Endothelial cell of umbilical vein (primary cell): Measurements from ENCODE around the gene PSD2. TPM values are rescaled to one million over a fixed set of nuclear protein-coding genes. Genes with fewer than 3 reads are reported as not detected.

Experiments
- BruUV-seq: library from RNA; stranded (reverse); fragments of 400-500 nt; replicated peaks from 2 replicates; lab custom pipeline; 2021; lab: Mats Ljungman, UMichigan
- CTCF ChIA-PET: fragments of 300-600, 350-600 bp; sonication (Branson Sonifier 250); formaldehyde crosslinking; loops from one replicate; lab custom pipeline; 2021; ENCODE audit warnings: antibody characterized with exemption, inconsistent platforms; lab: Charles Lee
- POLR2A ChIA-PET: fragments of 300-600, 350-600 bp; sonication (Branson Sonifier 250); formaldehyde crosslinking; loops from one replicate; lab custom pipeline; 2021; ENCODE audit warnings: antibody characterized with exemption, inconsistent platforms; lab: Charles Lee
- DNase-seq: peaks from one replicate; pipeline ENCODE4 v3.0.0-alpha.2; 2011; ENCODE audit warnings: low read depth, low spot score
- FAIRE-seq: peaks from 2 replicates; lab custom pipeline; 2011; peaks lifted over from hg19 to GRCh38; lab: Jason Lieb, UNC
- H2AFZ ChIP-seq: 2 replicates; pipeline ENCODE4 v1.6.0; 2012; ENCODE audit warnings: low read depth, low read length, control low read depth, inconsistent platforms
- H3K27ac ChIP-seq: 2 replicates; pipeline ENCODE4 v1.5.1; 2011; ENCODE audit warnings: low read depth, mild to moderate bottlenecking, control low read depth, low read length, moderate library complexity; ENCODE audit not compliant: insufficient read depth
- H3K27me3 ChIP-seq, 2 experiments: 2 replicates each; pipeline versions ENCODE4 v1.6.0 to v1.6.1; 2011; ENCODE audit warnings: low read length in 2 of 2, mixed read lengths in 1 of 2; ENCODE audit not compliant: control insufficient read depth in 2 of 2, insufficient read depth in 2 of 2
- H3K36me3 ChIP-seq, 2 experiments: 2 replicates in 1 of 2; 3 replicates in 1 of 2; pipeline ENCODE4 v1.5.1; 2011; ENCODE audit warnings: low read length in 2 of 2, mild to moderate bottlenecking in 1 of 2, moderate library complexity in 1 of 2; ENCODE audit not compliant: control insufficient read depth in 2 of 2, insufficient read depth in 2 of 2; ENCODE audit errors: extremely low read depth in 1 of 2
- H3K4me1 ChIP-seq: 3 replicates; pipeline ENCODE4 v1.5.1; 2011; ENCODE audit warnings: mild to moderate bottlenecking, low read length; ENCODE audit not compliant: control insufficient read depth, insufficient read depth; ENCODE audit errors: extremely low read depth
- H3K4me2 ChIP-seq: 2 replicates; pipeline ENCODE4 v1.6.1; 2011; ENCODE audit warnings: low read length, control low read depth, mixed read lengths; ENCODE audit not compliant: insufficient read depth
- H3K4me3 ChIP-seq, 3 experiments: fragments of 200-600 bp in 1 of 3; sonication (generic), shearing (Covaris generic) in 1 of 3; replicated peaks in 1 of 3; 2 replicates each; pipeline ENCODE4 v1.5.1; 2011 to 2016; ENCODE audit warnings: control low read depth in 3 of 3, low read length in 3 of 3, mild to moderate bottlenecking in 2 of 3, inconsistent platforms in 1 of 3, low read depth in 1 of 3, moderate library complexity in 1 of 3; ENCODE audit not compliant: insufficient read depth in 1 of 3
- H3K79me2 ChIP-seq: 2 replicates; pipeline ENCODE4 v1.6.0; 2012; ENCODE audit warnings: low read length, inconsistent platforms; ENCODE audit not compliant: control insufficient read depth, insufficient read depth
- H3K9ac ChIP-seq: replicated peaks from 2 replicates; pipeline ENCODE3; 2011; ENCODE audit warnings: low read length, control low read depth; ENCODE audit not compliant: insufficient read depth; ENCODE audit errors: extremely low read depth
- H3K9me1 ChIP-seq: replicated peaks from 3 replicates; pipeline ENCODE4 v1.6.0; 2011; ENCODE audit warnings: mild to moderate bottlenecking, low read length; ENCODE audit not compliant: control insufficient read depth, insufficient read depth; ENCODE audit errors: extremely low read depth
- H3K9me3 ChIP-seq: replicated peaks from 2 replicates; pipeline ENCODE4 v1.5.1; 2012; ENCODE audit warnings: low read length, inconsistent platforms; ENCODE audit not compliant: control insufficient read depth, insufficient read depth
- H4K20me1 ChIP-seq: replicated peaks from 2 replicates; pipeline ENCODE3; 2011; ENCODE audit warnings: mild to moderate bottlenecking, low read length; ENCODE audit not compliant: control insufficient read depth, insufficient read depth; ENCODE audit errors: extremely low read depth
- EZH2 ChIP-seq: IDR thresholded peaks from 2 replicates; pipeline ENCODE4 v1.6.1; 2012; ENCODE audit warnings: borderline replicate concordance, low read depth, mild to moderate bottlenecking, moderate library complexity, low read length, inconsistent platforms; ENCODE audit not compliant: severe bottlenecking
- FOS ChIP-seq: IDR thresholded peaks from 2 replicates; pipeline ENCODE4 v1.6.1; 2011; ENCODE audit warnings: mild to moderate bottlenecking, low read length, moderate library complexity, borderline replicate concordance; ENCODE audit not compliant: insufficient read depth
- GATA2 ChIP-seq: IDR thresholded peaks from 2 replicates; pipeline ENCODE4 v1.7.0; 2011; ENCODE audit warnings: low read depth, mild to moderate bottlenecking, moderate library complexity, mixed read lengths, low read length; ENCODE audit not compliant: insufficient read length, insufficient read depth
- JUN ChIP-seq: IDR thresholded peaks from 2 replicates; pipeline ENCODE4 v1.6.1; 2011; ENCODE audit warnings: borderline replicate concordance, low read depth; ENCODE audit not compliant: insufficient read length, insufficient read depth
- MYC ChIP-seq: IDR thresholded peaks from one replicate; pipeline ENCODE4 v1.6.1; 2011; ENCODE audit warnings: mild to moderate bottlenecking, low read depth, low read length
- POLR2A ChIP-seq: IDR thresholded peaks from 2 replicates; pipeline ENCODE4 v1.6.1; 2012; ENCODE audit warnings: low read depth, mild to moderate bottlenecking, control low read depth, low read length
- POLR2AphosphoS5 ChIP-seq: IDR thresholded peaks from 2 replicates; pipeline ENCODE4 v1.6.1; 2012; ENCODE audit warnings: low read depth, mild to moderate bottlenecking, control low read depth, low read length, moderate library complexity; ENCODE audit not compliant: insufficient read depth
- dilution Hi-C: fragments of 300-500 bp; cut with MboI; formaldehyde crosslinking; loops from one replicate; pipeline ENCODE4 v1.15.0; 2019; ENCODE audit warnings: low sequenced_read_pairs; ENCODE audit not compliant: extremely low pct_ligation_motif_present
- intact Hi-C: fragments of 100-400 bp; cut with micrococcal nuclease; formaldehyde crosslinking; loops from one replicate; pipeline ENCODE4 v1.10.0; 2022
- polyA plus RNA-seq, 4 experiments: library from polyadenylated mRNA; depleted of rRNA in 3 of 4; stranded (reverse) in 3 of 4; unstranded in 1 of 4; fragments of >200 nt; gene quantifications; 2 replicates each; pipeline versions ENCODE4 v1.2.1 to v1.2.3, GENCODE V29; 2011 to 2012; ENCODE audit warnings: missing spikeins in 1 of 4
- total RNA-seq: library from RNA; stranded (reverse); gene quantifications from 2 replicates; pipeline ENCODE4 v1.2.3, GENCODE V29; 2021
- TF ChIP-seq, protein P1 (sequence below): IDR thresholded peaks from 2 replicates; pipeline ENCODE4 v1.6.1; 2011; ENCODE audit not compliant: insufficient read depth, insufficient read length
- TF ChIP-seq, protein P2 (sequence below), 2 donors: IDR thresholded peaks; 1 replicate in 1 of 2; 2 replicates in 1 of 2; pipeline ENCODE4 v1.5.1; 2011; ENCODE audit warnings: low read length in 2 of 2, mild to moderate bottlenecking in 2 of 2, moderate library complexity in 2 of 2, control low read depth in 1 of 2, inconsistent platforms in 1 of 2, low read depth in 1 of 2; ENCODE audit not compliant: insufficient read depth in 1 of 2; ENCODE audit errors: extremely low read depth in 1 of 2

PSD2 gene
- total and polyA plus RNA-seq, 2 donors (not counting 3 experiments of a cell fraction or from before 2014, with no cell fraction given) = not detected

DNA sequence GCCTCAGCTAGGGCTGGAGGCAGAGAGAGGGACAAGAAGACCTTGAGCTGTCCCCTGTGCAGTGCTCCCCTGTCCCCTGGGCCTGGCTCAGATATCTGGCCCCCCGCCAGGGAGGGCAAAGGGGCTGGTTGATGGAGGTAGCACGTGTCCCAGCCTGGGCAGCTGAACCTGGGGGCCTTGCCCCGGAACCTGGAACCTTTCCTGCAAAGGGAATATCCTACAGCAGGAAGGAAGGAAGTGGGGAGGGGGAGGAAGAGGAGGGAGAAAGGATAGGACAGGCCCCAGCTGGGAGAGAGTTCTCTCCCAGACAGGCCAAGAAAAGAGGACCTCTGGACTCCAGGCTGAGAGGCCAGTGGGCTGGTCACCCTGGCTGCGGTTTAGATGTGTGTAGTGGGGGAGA is 27.6 kb upstream of the PSD2 start:
- no peaks in the 10 kb centered on the region for H4K20me1 ChIP-seq
- H3K27ac ChIP-seq = no peak overlapping the region
- H3K9ac ChIP-seq = no peak overlapping the region
- no peak overlapping the region for H2AFZ ChIP-seq
- no peaks in the 10 kb centered on the region for H3K9me1 ChIP-seq
- no peak overlapping the region for H3K4me3 ChIP-seq
- TF ChIP-seq POLR2AphosphoS5 (peak; percentile 61), GATA2 (no peak), EZH2 (no peak), JUN (no peak)
- TF ChIP-seq, protein P1, sequence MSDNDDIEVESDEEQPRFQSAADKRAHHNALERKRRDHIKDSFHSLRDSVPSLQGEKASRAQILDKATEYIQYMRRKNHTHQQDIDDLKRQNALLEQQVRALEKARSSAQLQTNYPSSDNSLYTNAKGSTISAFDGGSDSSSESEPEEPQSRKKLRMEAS = peak; percentile 46
- ChIA-PET POLR2A (interaction anchor here (1.7 kb wide), 1 partner anchor 107 kb away, joined by 6 read pairs; no protein-coding TSS in a partner anchor), CTCF (interaction anchor here (0.6 to 4.4 kb wide), 11 partner anchors 8 to 193 kb away, joined by 3 to 240 read pairs (median 3); partner anchors contain the start of gene CXXC5)
- peak overlapping the region; percentile 24 for H3K4me2 ChIP-seq
- no peaks in the 10 kb centered on the region for H3K79me2 ChIP-seq
- no peaks in the 10 kb centered on the region for H3K36me3 ChIP-seq
- peaks cover 12 to 13% of the 10 kb centered on the region in 2 experiments for H3K27me3 ChIP-seq
- intact Hi-C loops (loop anchor here (5.0 kb wide), 2 partner anchors 71 to 346 kb away; no protein-coding TSS in a partner anchor), dilution Hi-C loops (loop anchor here (10.0 kb wide), 1 partner anchor 123 kb away; the partner anchor contains the start of gene CXXC5)
- FAIRE-seq (peak; percentile 95), DNase-seq (peak; percentile 24)
- H3K9me3 ChIP-seq = no peaks in the 10 kb centered on the region
- peaks cover 21% of the 10 kb centered on the region for H3K4me1 ChIP-seq
- BruUV-seq = no TSS peak

DNA sequence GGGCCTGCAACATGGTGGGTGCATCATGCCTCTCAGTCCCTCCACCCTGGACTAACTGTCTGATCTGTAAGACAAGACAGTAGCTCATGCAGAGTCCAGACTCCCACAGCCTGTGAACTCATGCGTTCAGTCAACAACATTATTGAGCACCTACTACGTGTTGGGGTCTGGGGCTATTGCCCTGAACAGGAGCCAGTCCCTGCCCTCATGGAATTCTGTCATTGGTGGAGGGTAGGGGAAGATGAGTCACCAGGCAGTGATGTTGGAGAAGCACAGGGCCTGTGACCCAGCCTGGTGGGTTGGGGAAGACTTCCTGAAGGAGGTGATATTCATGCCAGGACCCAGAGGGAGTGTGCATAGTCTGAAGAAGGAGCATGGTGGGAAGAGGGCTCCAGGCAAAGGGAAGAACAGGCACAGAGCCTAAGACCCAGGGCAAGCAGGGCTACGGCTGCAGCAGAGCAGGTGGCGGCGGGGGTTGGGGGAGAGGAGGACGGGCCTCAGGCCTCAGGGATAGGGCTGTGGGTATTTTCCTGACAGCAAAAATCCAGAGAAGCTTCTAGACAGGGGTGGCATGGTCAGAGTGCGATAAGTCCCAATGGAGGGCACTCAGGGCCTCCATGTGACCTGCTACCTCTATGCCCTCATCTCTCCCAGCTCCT is 26.7 kb upstream of the PSD2 start:
- H2AFZ ChIP-seq = no peak overlapping the region
- no peak overlapping the region for H3K4me3 ChIP-seq
- dilution Hi-C loops (loop anchor here (10.0 kb wide), 1 partner anchor 124 kb away; the partner anchor contains the start of gene CXXC5), intact Hi-C loops (loop anchor here (5.0 kb wide), 2 partner anchors 72 to 347 kb away; no protein-coding TSS in a partner anchor)
- no peaks in the 10 kb centered on the region for H3K79me2 ChIP-seq
- POLR2A ChIA-PET = no interaction called here
- peak overlapping the region; percentile 43 for H3K4me2 ChIP-seq
- TF ChIP-seq JUN (peak; percentile 56), POLR2A (no peak), POLR2AphosphoS5 (no peak), MYC (no peak), GATA2 (no peak), FOS (peak; percentile 55), EZH2 (no peak)
- TF ChIP-seq, protein P2, sequence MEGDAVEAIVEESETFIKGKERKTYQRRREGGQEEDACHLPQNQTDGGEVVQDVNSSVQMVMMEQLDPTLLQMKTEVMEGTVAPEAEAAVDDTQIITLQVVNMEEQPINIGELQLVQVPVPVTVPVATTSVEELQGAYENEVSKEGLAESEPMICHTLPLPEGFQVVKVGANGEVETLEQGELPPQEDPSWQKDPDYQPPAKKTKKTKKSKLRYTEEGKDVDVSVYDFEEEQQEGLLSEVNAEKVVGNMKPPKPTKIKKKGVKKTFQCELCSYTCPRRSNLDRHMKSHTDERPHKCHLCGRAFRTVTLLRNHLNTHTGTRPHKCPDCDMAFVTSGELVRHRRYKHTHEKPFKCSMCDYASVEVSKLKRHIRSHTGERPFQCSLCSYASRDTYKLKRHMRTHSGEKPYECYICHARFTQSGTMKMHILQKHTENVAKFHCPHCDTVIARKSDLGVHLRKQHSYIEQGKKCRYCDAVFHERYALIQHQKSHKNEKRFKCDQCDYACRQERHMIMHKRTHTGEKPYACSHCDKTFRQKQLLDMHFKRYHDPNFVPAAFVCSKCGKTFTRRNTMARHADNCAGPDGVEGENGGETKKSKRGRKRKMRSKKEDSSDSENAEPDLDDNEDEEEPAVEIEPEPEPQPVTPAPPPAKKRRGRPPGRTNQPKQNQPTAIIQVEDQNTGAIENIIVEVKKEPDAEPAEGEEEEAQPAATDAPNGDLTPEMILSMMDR (IDR thresholded peaks at IDR 0.05; ENCODE audit: extremely low read depth in 1 of 2, insufficient read depth in 1 of 2, low read depth in 1 of 2, low read length in 2 of 2) = no peak
- TF ChIP-seq, protein P1 = no peak
- CTCF ChIA-PET = interaction anchor here (0.7 to 4.4 kb wide), 8 partner anchors 9 to 194 kb away, joined by 3 to 240 read pairs (median 4); partner anchors contain the start of gene CXXC5
- no peaks in the 10 kb centered on the region for H3K9me1 ChIP-seq
- peak; percentile 39 for DNase-seq
- no peaks in the 10 kb centered on the region for H3K9me3 ChIP-seq
- BruUV-seq = no TSS peak
- peak; percentile 87 for FAIRE-seq
- H3K27ac ChIP-seq = no peak overlapping the region
- no peaks in the 10 kb centered on the region for H4K20me1 ChIP-seq
- no peaks in the 10 kb centered on the region for H3K36me3 ChIP-seq
- H3K9ac ChIP-seq = no peak overlapping the region
- peaks cover 7 to 10% of the 10 kb centered on the region in 2 experiments for H3K27me3 ChIP-seq
- H3K4me1 ChIP-seq = peaks cover 21% of the 10 kb centered on the region
